CD4-positive, CD25-positive, alpha-beta regulatory T cell (primary cell): ENCODE results near the gene MAML2. TPM values are rescaled to one million over a fixed set of nuclear protein-coding genes. Genes with fewer than 3 reads are reported as not detected.
A peak's percentile ranks its signal among the peaks of the same experiment; 100 is the strongest.

ENCODE experiments used
- ATAC-seq, 2 donors: fragments of 150-1000 bp; cut with Tn5 transposase; one replicate each; pipeline ENCODE4 v1.10.0; 2021; ENCODE audit warnings: low read depth in 2 of 2, moderate number of reproducible peaks in 2 of 2, moderate library complexity in 1 of 2
- DNase-seq, 3 donors: peaks; one replicate each; pipeline versions ENCODE4 v3.0.0 to v3.0.0-alpha.2; 2012 to 2022; ENCODE audit warnings: mixed read lengths in 1 of 3
- H3K27ac ChIP-seq: one replicate; pipeline ENCODE4 v1.7.0; 2013; ENCODE audit warnings: mild to moderate bottlenecking, low read length; ENCODE audit not compliant: insufficient read depth, poor library complexity, severe bottlenecking
- H3K27me3 ChIP-seq: one replicate; pipeline ENCODE4 v1.7.0; 2013; ENCODE audit warnings: low read length; ENCODE audit not compliant: control insufficient read depth, insufficient read depth
- H3K36me3 ChIP-seq: one replicate; pipeline ENCODE4 v1.7.0; 2013; ENCODE audit warnings: mild to moderate bottlenecking, low read length, moderate library complexity; ENCODE audit not compliant: control insufficient read depth, insufficient read depth
- H3K4me1 ChIP-seq: 2 replicates; pipeline ENCODE4 v1.7.0; 2013; ENCODE audit warnings: mild to moderate bottlenecking, low read length; ENCODE audit not compliant: insufficient read depth, control insufficient read depth, poor library complexity, severe bottlenecking
- H3K4me3 ChIP-seq: one replicate; pipeline ENCODE4 v1.7.0; 2013; ENCODE audit warnings: low read depth, mild to moderate bottlenecking, low read length, moderate library complexity
- H3K9me3 ChIP-seq, 2 experiments: 1 replicate in 1 of 2; 2 replicates in 1 of 2; pipeline ENCODE4 v1.7.0; 2013; ENCODE audit warnings: low read length in 2 of 2, mild to moderate bottlenecking in 1 of 2, moderate library complexity in 1 of 2; ENCODE audit not compliant: control insufficient read depth in 2 of 2
- H3K27ac Mint-ChIP-seq, 3 donors: one replicate each; pipeline ENCODE4 v1.8.0; 2020 to 2022; ENCODE audit warnings: mild to moderate bottlenecking in 3 of 3, mixed read lengths in 3 of 3, moderate library complexity in 2 of 3
- H3K27me3 Mint-ChIP-seq: one replicate; pipeline ENCODE4 v1.8.0; 2022; ENCODE audit warnings: mild to moderate bottlenecking, mixed read lengths
- H3K36me3 Mint-ChIP-seq: one replicate; pipeline ENCODE4 v1.8.0; 2020; ENCODE audit warnings: mixed read lengths
- H3K4me1 Mint-ChIP-seq, 4 donors: one replicate each; pipeline ENCODE4 v1.8.0; 2020 to 2022; ENCODE audit warnings: mixed read lengths in 4 of 4, mild to moderate bottlenecking in 1 of 4
- H3K4me3 Mint-ChIP-seq, 4 donors: one replicate each; pipeline ENCODE4 v1.8.0; 2020 to 2022; ENCODE audit warnings: mild to moderate bottlenecking in 4 of 4, mixed read lengths in 4 of 4, moderate library complexity in 3 of 4
- H3K9me3 Mint-ChIP-seq, 7 donors: one replicate each; pipeline ENCODE4 v1.8.0; 2020 to 2022; ENCODE audit warnings: mixed read lengths in 7 of 7, mild to moderate bottlenecking in 3 of 7, moderate library complexity in 2 of 7
- polyA plus RNA-seq, 4 donors: library from polyadenylated mRNA; unstranded; fragments of 300-500 nt; fragmentation: Illumina TruSeq; gene quantifications; one replicate each; pipeline ENCODE4 v1.2.3, GENCODE V29; 2021
- total RNA-seq: library from RNA; stranded (reverse); gene quantifications from one replicate; pipeline ENCODE4 v1.2.3, GENCODE V29; 2022

Gene MAML2
- total and polyA plus RNA-seq, 5 donors from 2014 or later, result 4.1 to 35.6 (median 9.3) TPM

- Mint-ChIP-seq H3K4me1 (no peaks in the 10 kb centered on the region), H3K9me3 (peaks cover 0 to 19% (median 4%) of the 10 kb centered on the region in 7 donors), H3K27ac (peak overlapping the region in 1 of 3 donors; percentile 2), H3K4me3 (no peak overlapping the region), H3K36me3 (no peaks in the 10 kb centered on the region), H3K27me3 (no peaks in the 10 kb centered on the region)
- Histone ChIP-seq H3K27me3 (no peaks in the 10 kb centered on the region), H3K4me3 (no peak overlapping the region), H3K9me3 (peaks cover 2 to 3% of the 10 kb centered on the region in 2 experiments), H3K36me3 (no peaks in the 10 kb centered on the region), H3K27ac (no peak overlapping the region), H3K4me1 (no peaks in the 10 kb centered on the region)
- ATAC-seq (no peak), DNase-seq (no peak)
Measured at GRCh38 chr11:95939091-95939490, 403.9 kb downstream of the MAML2 start.

DNA sequence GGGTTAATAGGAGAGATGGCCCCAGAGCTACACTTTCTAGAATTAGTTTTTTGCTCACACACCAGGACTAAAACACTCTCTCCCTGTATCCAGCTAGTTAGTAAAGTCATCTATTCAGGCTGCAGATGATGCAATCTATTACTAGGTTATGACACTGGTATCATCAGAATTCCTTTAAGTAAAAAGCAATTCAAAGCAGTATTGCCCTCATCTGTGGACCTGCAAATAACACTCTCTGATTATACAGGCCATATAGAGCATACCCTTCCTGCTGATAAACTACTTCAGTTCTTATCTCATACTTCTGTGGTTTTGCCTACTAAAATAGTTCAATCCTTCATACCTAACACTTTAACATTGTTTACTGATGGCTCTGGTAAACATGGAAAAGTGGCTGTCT lies 405.6 kb downstream of the MAML2 start:
- Mint-ChIP-seq H3K4me1 (no peaks in the 10 kb centered on the region), H3K27ac (no peak overlapping the region), H3K4me3 (no peak overlapping the region), H3K9me3 (peaks cover 0 to 14% (median 3%) of the 10 kb centered on the region in 7 donors), H3K27me3 (peaks cover 2% of the 10 kb centered on the region), H3K36me3 (no peaks in the 10 kb centered on the region)
- H3K27me3 ChIP-seq, result no peaks in the 10 kb centered on the region
- no peaks in the 10 kb centered on the region for H3K36me3 ChIP-seq
- H3K4me1 ChIP-seq, result no peaks in the 10 kb centered on the region
- ATAC-seq (no peak), DNase-seq (no peak)
- H3K27ac ChIP-seq, result no peak overlapping the region
- H3K4me3 ChIP-seq, result no peak overlapping the region
- no peaks in the 10 kb centered on the region for H3K9me3 ChIP-seq

- Mint-ChIP-seq H3K36me3 (no peaks in the 10 kb centered on the region), H3K9me3 (peaks cover 0 to 30% (median 10%) of the 10 kb centered on the region in 7 donors), H3K27me3 (peaks cover 21% of the 10 kb centered on the region), H3K27ac (no peak overlapping the region), H3K4me3 (no peak overlapping the region), H3K4me1 (no peaks in the 10 kb centered on the region)
- no peaks in the 10 kb centered on the region for H3K36me3 ChIP-seq
- ATAC-seq, result no peak
- peaks cover 13 to 15% of the 10 kb centered on the region in 2 experiments for H3K9me3 ChIP-seq
- H3K4me1 ChIP-seq, result no peaks in the 10 kb centered on the region
- H3K27ac ChIP-seq, result no peak overlapping the region
- peaks cover 5% of the 10 kb centered on the region for H3K27me3 ChIP-seq
- H3K4me3 ChIP-seq, result no peak overlapping the region
- DNase-seq, result no peak
Measured at GRCh38 chr11:95933594-95933993, 409.4 kb downstream of the MAML2 start.

- peaks cover 13 to 15% of the 10 kb centered on the region in 2 experiments for H3K9me3 ChIP-seq
- H3K27me3 ChIP-seq, result peaks cover 5% of the 10 kb centered on the region
- H3K4me3 ChIP-seq, result no peak overlapping the region
- H3K9me3 Mint-ChIP-seq, result peaks cover 0 to 20% (median 9%) of the 10 kb centered on the region in 7 donors
- H3K27me3 Mint-ChIP-seq, result peaks cover 29% of the 10 kb centered on the region
- H3K36me3 Mint-ChIP-seq, result no peaks in the 10 kb centered on the region
- no peaks in the 10 kb centered on the region for H3K4me1 ChIP-seq
- DNase-seq (no peak), ATAC-seq (no peak)
- H3K36me3 ChIP-seq, result no peaks in the 10 kb centered on the region
- H3K27ac ChIP-seq, result no peak overlapping the region
- no peaks in the 10 kb centered on the region for H3K4me1 Mint-ChIP-seq
- H3K27ac Mint-ChIP-seq, result no peak overlapping the region
- H3K4me3 Mint-ChIP-seq, result no peak overlapping the region
Measured at GRCh38 chr11:95931916-95932315, 411.1 kb downstream of the MAML2 start.

DNA sequence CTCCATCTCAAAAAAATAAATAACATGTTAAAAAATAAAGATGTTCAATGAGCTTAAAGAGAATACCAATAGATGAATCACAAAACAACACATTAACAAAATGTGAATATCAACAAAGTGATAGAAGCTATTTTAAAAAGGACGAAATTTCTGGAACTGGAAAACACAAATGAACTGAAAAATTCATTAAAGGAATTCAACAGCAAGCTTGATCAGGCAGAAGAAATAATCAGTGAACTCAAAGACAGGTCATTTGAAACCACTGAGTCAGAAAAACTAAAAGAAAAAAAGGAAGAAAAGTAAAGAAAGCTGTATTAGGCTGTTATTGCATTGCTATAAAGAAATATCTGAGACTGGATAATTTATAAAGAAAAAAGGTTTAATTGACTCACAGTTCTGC lies 412.0 kb downstream of the MAML2 start:
- H3K36me3 Mint-ChIP-seq, result no peaks in the 10 kb centered on the region

GRCh38 chr11:95926726-95927125 lies 416.3 kb downstream of the MAML2 start:
- no peak for DNase-seq
- Histone ChIP-seq H3K4me1 (peaks cover 25% of the 10 kb centered on the region), H3K9me3 (peaks cover 12 to 13% of the 10 kb centered on the region in 2 experiments), H3K27ac (no peak overlapping the region), H3K36me3 (no peaks in the 10 kb centered on the region), H3K27me3 (peaks cover 5% of the 10 kb centered on the region), H3K4me3 (no peak overlapping the region)
- peaks cover 30% of the 10 kb centered on the region for H3K27me3 Mint-ChIP-seq
- ATAC-seq, result no peak
- peaks cover 0 to 13% (median 5%) of the 10 kb centered on the region in 7 donors for H3K9me3 Mint-ChIP-seq
- H3K27ac Mint-ChIP-seq, result no peak overlapping the region
- no peak overlapping the region for H3K4me3 Mint-ChIP-seq
- H3K4me1 Mint-ChIP-seq, result peaks cover 13 to 32% (median 20%) of the 10 kb centered on the region in 4 donors
- H3K36me3 Mint-ChIP-seq, result peaks cover 4% of the 10 kb centered on the region

More for the DNA sequence above, 412.0 kb downstream of the MAML2 start:
- H3K27me3 Mint-ChIP-seq, result peaks cover 38% of the 10 kb centered on the region
- Histone ChIP-seq H3K4me3 (no peak overlapping the region), H3K9me3 (peaks cover 13 to 15% of the 10 kb centered on the region in 2 experiments), H3K36me3 (no peaks in the 10 kb centered on the region), H3K27me3 (peaks cover 5% of the 10 kb centered on the region), H3K27ac (no peak overlapping the region), H3K4me1 (no peaks in the 10 kb centered on the region)
- no peak overlapping the region for H3K4me3 Mint-ChIP-seq
- peaks cover 0 to 19% (median 9%) of the 10 kb centered on the region in 7 donors for H3K9me3 Mint-ChIP-seq
- no peak for DNase-seq
- no peak for ATAC-seq
- no peaks in the 10 kb centered on the region for H3K4me1 Mint-ChIP-seq
- H3K27ac Mint-ChIP-seq, result no peak overlapping the region

Other genes starting within 250 kb of the MAML2 start
- 37.3 TPM for gene CCDC82, start 46.7 kb upstream of the MAML2 start, total RNA-seq
- gene CCDC82, start 46.7 kb upstream of the MAML2 start, polyA plus RNA-seq, result 10 to 100 TPM; 22.2 to 27.8 (median 24.8) TPM
- gene JRKL, start 46.8 kb upstream of the MAML2 start, total RNA-seq, result 4.4 TPM
- 1 to 10 TPM; 2.1 to 5.3 (median 3.2) TPM for gene JRKL, start 46.8 kb upstream of the MAML2 start, polyA plus RNA-seq